ENCODE data around the gene RPS18. TPM values are rescaled to one million over a fixed set of nuclear protein-coding genes. Genes with fewer than 3 reads are reported as not detected.

The RPS18 gene
- total and polyA plus RNA-seq, 2 of the 13 experiments (the other 11 are each of a cell fraction or from before 2014, with no cell fraction given): 3,896 to 5,806 TPM

- TF ChIP-seq TRIM22 (IDR thresholded peaks at IDR 0.05): no peak
- peak; percentile 4; the same call in 1 of the 2 replicates for TF ChIP-seq STAG1 (CRISPR knock-in tag; IDR thresholded peaks at IDR 0.05)
- no peak for TF ChIP-seq MLLT10 (CRISPR knock-in tag; IDR thresholded peaks at IDR 0.05)
- TF ChIP-seq ZBTB4 (CRISPR knock-in tag; IDR thresholded peaks at IDR 0.05; ENCODE audit: borderline replicate concordance): peak; percentile 36; the same call in 1 of the 2 replicates
- TF ChIP-seq GATAD2A (CRISPR knock-in tag; IDR thresholded peaks at IDR 0.05): peak; percentile 68
- TF ChIP-seq HOXA9 (CRISPR knock-in tag; IDR thresholded peaks at IDR 0.05; ENCODE audit: borderline replicate concordance): no peak
- peak; percentile 79 for TF ChIP-seq ERF (CRISPR knock-in tag; IDR thresholded peaks at IDR 0.05)
- TF ChIP-seq, protein P1, sequence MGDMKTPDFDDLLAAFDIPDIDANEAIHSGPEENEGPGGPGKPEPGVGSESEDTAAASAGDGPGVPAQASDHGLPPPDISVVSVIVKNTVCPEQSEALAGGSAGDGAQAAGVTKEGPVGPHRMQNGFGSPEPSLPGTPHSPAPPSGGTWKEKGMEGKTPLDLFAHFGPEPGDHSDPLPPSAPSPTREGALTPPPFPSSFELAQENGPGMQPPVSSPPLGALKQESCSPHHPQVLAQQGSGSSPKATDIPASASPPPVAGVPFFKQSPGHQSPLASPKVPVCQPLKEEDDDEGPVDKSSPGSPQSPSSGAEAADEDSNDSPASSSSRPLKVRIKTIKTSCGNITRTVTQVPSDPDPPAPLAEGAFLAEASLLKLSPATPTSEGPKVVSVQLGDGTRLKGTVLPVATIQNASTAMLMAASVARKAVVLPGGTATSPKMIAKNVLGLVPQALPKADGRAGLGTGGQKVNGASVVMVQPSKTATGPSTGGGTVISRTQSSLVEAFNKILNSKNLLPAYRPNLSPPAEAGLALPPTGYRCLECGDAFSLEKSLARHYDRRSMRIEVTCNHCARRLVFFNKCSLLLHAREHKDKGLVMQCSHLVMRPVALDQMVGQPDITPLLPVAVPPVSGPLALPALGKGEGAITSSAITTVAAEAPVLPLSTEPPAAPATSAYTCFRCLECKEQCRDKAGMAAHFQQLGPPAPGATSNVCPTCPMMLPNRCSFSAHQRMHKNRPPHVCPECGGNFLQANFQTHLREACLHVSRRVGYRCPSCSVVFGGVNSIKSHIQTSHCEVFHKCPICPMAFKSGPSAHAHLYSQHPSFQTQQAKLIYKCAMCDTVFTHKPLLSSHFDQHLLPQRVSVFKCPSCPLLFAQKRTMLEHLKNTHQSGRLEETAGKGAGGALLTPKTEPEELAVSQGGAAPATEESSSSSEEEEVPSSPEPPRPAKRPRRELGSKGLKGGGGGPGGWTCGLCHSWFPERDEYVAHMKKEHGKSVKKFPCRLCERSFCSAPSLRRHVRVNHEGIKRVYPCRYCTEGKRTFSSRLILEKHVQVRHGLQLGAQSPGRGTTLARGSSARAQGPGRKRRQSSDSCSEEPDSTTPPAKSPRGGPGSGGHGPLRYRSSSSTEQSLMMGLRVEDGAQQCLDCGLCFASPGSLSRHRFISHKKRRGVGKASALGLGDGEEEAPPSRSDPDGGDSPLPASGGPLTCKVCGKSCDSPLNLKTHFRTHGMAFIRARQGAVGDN (CRISPR knock-in tag; IDR thresholded peaks at IDR 0.05): peak; percentile 93
- TF ChIP-seq ZNF326 (CRISPR knock-in tag; IDR thresholded peaks at IDR 0.05; ENCODE audit: borderline replicate concordance): no peak
- peak; percentile 80; the same call in 1 of the 2 replicates for TF ChIP-seq ZNF30 (CRISPR knock-in tag; IDR thresholded peaks at IDR 0.05)
- TF ChIP-seq ZIK1 (CRISPR knock-in tag; IDR thresholded peaks at IDR 0.05; ENCODE audit: borderline replicate concordance, low read depth): peak; percentile 77; the same call in 1 of the 2 replicates
- TF ChIP-seq ZFP41 (CRISPR knock-in tag; IDR thresholded peaks at IDR 0.05; ENCODE audit: borderline replicate concordance): no peak
- peak; percentile 82; the same call in 1 of the 2 replicates for TF ChIP-seq HBP1 (CRISPR knock-in tag; IDR thresholded peaks at IDR 0.05; ENCODE audit: low read depth)
- peak; percentile 88 for TF ChIP-seq MED1 (CRISPR knock-in tag; IDR thresholded peaks at IDR 0.05)
- TF ChIP-seq HNRNPK (IDR thresholded peaks at IDR 0.05; ENCODE audit: low read depth, low read length, poor library complexity, severe bottlenecking): no peak
- no peak for TF ChIP-seq ZNF546 (CRISPR knock-in tag; conservative IDR thresholded peaks at IDR 0.05)
- TF ChIP-seq ZNF569 (CRISPR knock-in tag; IDR thresholded peaks at IDR 0.05; ENCODE audit: borderline replicate concordance): no peak; the same call in 1 of the 2 replicates
- TF ChIP-seq SIN3B (IDR thresholded peaks at IDR 0.05; ENCODE audit: low read length): peak; percentile 91
- no peak for TF ChIP-seq TCF7L2 (IDR thresholded peaks at IDR 0.05; ENCODE audit: low read depth, low read length)
These were observed at the start of gene RPS18, which contains the start of gene VPS52 (continued) for GRCh38 chr6:33271468-33272274.

Measured in HepG2 (cell line).